Mesendoderm (in vitro differentiated cells): ENCODE data around the gene FAM217A.

ENCODE experiments used
- DNase-seq: peaks from one replicate; pipeline ENCODE4 v3.0.0; 2013
- H2AK5ac ChIP-seq: 2 replicates; pipeline ENCODE4 v1.6.1; 2013; ENCODE audit warnings: low read length, inconsistent platforms
- H2BK120ac ChIP-seq: 2 replicates; pipeline ENCODE4 v1.6.1; 2013; ENCODE audit warnings: low read depth, mild to moderate bottlenecking, low read length, moderate library complexity, mixed read lengths
- H2BK15ac ChIP-seq: replicated peaks from 2 replicates; pipeline ENCODE4 v1.6.1; 2013; ENCODE audit warnings: low read depth, mild to moderate bottlenecking, moderate library complexity
- H2BK5ac ChIP-seq: 2 replicates; pipeline ENCODE4 v1.6.1; 2013; ENCODE audit warnings: low read length, inconsistent platforms
- H3K18ac ChIP-seq: 2 replicates; pipeline ENCODE4 v1.6.1; 2013; ENCODE audit warnings: mild to moderate bottlenecking, low read length, mixed read lengths
- H3K23ac ChIP-seq: one replicate; pipeline ENCODE4 v1.6.1; 2013; ENCODE audit warnings: low read length
- H3K27ac ChIP-seq: 2 replicates; pipeline ENCODE4 v1.5.1; 2013; ENCODE audit warnings: low read depth, mild to moderate bottlenecking, inconsistent platforms, low read length, moderate library complexity
- H3K27me3 ChIP-seq: 2 replicates; pipeline ENCODE4 v1.6.1; 2013; ENCODE audit warnings: low read length, control low read depth, mild to moderate bottlenecking, inconsistent platforms; ENCODE audit not compliant: insufficient read depth, poor library complexity
- H3K36me3 ChIP-seq: 2 replicates; pipeline ENCODE4 v1.6.1; 2013; ENCODE audit warnings: low read length, inconsistent platforms; ENCODE audit not compliant: control insufficient read depth, insufficient read depth
- H3K4ac ChIP-seq: one replicate; pipeline ENCODE4 v1.6.1; 2013; ENCODE audit warnings: low read depth, mild to moderate bottlenecking, low read length, moderate library complexity
- H3K4me1 ChIP-seq: 2 replicates; pipeline ENCODE4 v1.6.1; 2013; ENCODE audit warnings: low read depth, low read length, inconsistent platforms; ENCODE audit not compliant: control insufficient read depth
- H3K4me2 ChIP-seq: 2 replicates; pipeline ENCODE4 v1.6.1; 2013; ENCODE audit warnings: low read length
- H3K4me3 ChIP-seq: 2 replicates; pipeline ENCODE4 v1.5.1; 2013; ENCODE audit warnings: mild to moderate bottlenecking, low read length
- H3K56ac ChIP-seq: one replicate; pipeline ENCODE4 v1.6.1; 2013; ENCODE audit warnings: low read length
- H3K79me1 ChIP-seq: 2 replicates; pipeline ENCODE4 v1.6.1; 2013; ENCODE audit warnings: low read length, inconsistent platforms
- H3K79me2 ChIP-seq: 2 replicates; pipeline ENCODE4 v1.6.1; 2013; ENCODE audit warnings: mild to moderate bottlenecking, low read length; ENCODE audit not compliant: control insufficient read depth, insufficient read depth
- H3K9ac ChIP-seq: 2 replicates; pipeline ENCODE4 v1.6.1; 2013; ENCODE audit warnings: low read length, inconsistent platforms
- H4K5ac ChIP-seq: one replicate; pipeline ENCODE4 v1.6.1; 2013; ENCODE audit warnings: low read length
- H4K8ac ChIP-seq: one replicate; pipeline ENCODE4 v1.6.1; 2013; ENCODE audit warnings: low read depth, mild to moderate bottlenecking, control low read depth, low read length, moderate library complexity
- WGBS: extraction: QIAGEN DNeasy Blood & Tissue Kit; methylation state at CpG from one replicate; pipeline ENCODE4 v1.1.7; 2013; ENCODE audit warnings: low lambda C conversion rate, missing lambda C conversion rate; ENCODE audit not compliant: insufficient coverage; ENCODE audit errors: extremely low coverage; 5-methylcytosine and 5-hydroxymethylcytosine counted together

Gene FAM217A

GRCh38 chr6:4074478-4075235 lies 4.3 kb downstream of the FAM217A start:
- no peak overlapping the region for H3K56ac ChIP-seq
- H2BK5ac ChIP-seq: no peak overlapping the region
- no peak overlapping the region for H2AK5ac ChIP-seq
- H3K9ac ChIP-seq: no peak overlapping the region
- H3K27ac ChIP-seq: no peak overlapping the region
- H4K8ac ChIP-seq: no peak overlapping the region
- H3K27me3 ChIP-seq: no peaks in the 10 kb centered on the region
- H2BK120ac ChIP-seq: no peak overlapping the region
- H3K4me3 ChIP-seq: no peak overlapping the region
- H3K23ac ChIP-seq: no peak overlapping the region
- no peak overlapping the region for H3K4me2 ChIP-seq
- no peaks in the 10 kb centered on the region for H3K79me2 ChIP-seq
- H3K4ac ChIP-seq: no peak overlapping the region
- no peaks in the 10 kb centered on the region for H3K79me1 ChIP-seq
- no peaks in the 10 kb centered on the region for H3K36me3 ChIP-seq
- H2BK15ac ChIP-seq: no peak overlapping the region
- H3K4me1 ChIP-seq: no peaks in the 10 kb centered on the region
- H3K18ac ChIP-seq: no peak overlapping the region
- H4K5ac ChIP-seq: no peak overlapping the region
- WGBS: no CpG with 5 or more reads among the region's 6 CpGs
- no peak for DNase-seq

GRCh38 chr6:4071330-4071729 lies 7.6 kb downstream of the FAM217A start:
- Histone ChIP-seq H3K27me3 (no peaks in the 10 kb centered on the region), H4K5ac (no peak overlapping the region), H3K36me3 (no peaks in the 10 kb centered on the region), H3K27ac (no peak overlapping the region), H3K4me3 (no peak overlapping the region), H3K79me2 (no peaks in the 10 kb centered on the region), H3K56ac (no peak overlapping the region), H2AK5ac (no peak overlapping the region), H2BK5ac (no peak overlapping the region), H3K23ac (no peak overlapping the region), H2BK15ac (no peak overlapping the region), H3K4ac (no peak overlapping the region), H3K4me1 (no peaks in the 10 kb centered on the region), H3K4me2 (no peak overlapping the region), H3K18ac (no peak overlapping the region), H4K8ac (no peak overlapping the region), H3K79me1 (no peaks in the 10 kb centered on the region), H2BK120ac (no peak overlapping the region), H3K9ac (no peak overlapping the region)
- DNase-seq: no peak
- WGBS: no CpG with 5 or more reads among the region's 4 CpGs

- H3K56ac ChIP-seq: no peak overlapping the region
- H3K23ac ChIP-seq: no peak overlapping the region
- WGBS: no CpG with 5 or more reads among the region's 6 CpGs
- H3K79me2 ChIP-seq: no peaks in the 10 kb centered on the region
- H2BK15ac ChIP-seq: no peak overlapping the region
- DNase-seq: no peak
- no peak overlapping the region for H3K4ac ChIP-seq
- H4K5ac ChIP-seq: no peak overlapping the region
- no peak overlapping the region for H3K4me2 ChIP-seq
- no peak overlapping the region for H3K9ac ChIP-seq
- H3K27ac ChIP-seq: no peak overlapping the region
- H3K79me1 ChIP-seq: no peaks in the 10 kb centered on the region
- H3K4me3 ChIP-seq: no peak overlapping the region
- H3K27me3 ChIP-seq: no peaks in the 10 kb centered on the region
- H2BK120ac ChIP-seq: no peak overlapping the region
- H2BK5ac ChIP-seq: no peak overlapping the region
- H3K36me3 ChIP-seq: no peaks in the 10 kb centered on the region
- no peak overlapping the region for H2AK5ac ChIP-seq
- H4K8ac ChIP-seq: peak overlapping the region; percentile 13
- H3K4me1 ChIP-seq: no peaks in the 10 kb centered on the region
- H3K18ac ChIP-seq: no peak overlapping the region
Observed at GRCh38 chr6:4069199-4069598, 9.7 kb downstream of the FAM217A start.

- no peak overlapping the region for H2BK120ac ChIP-seq
- H3K79me2 ChIP-seq: no peaks in the 10 kb centered on the region
- no peaks in the 10 kb centered on the region for H3K4me1 ChIP-seq
- no peaks in the 10 kb centered on the region for H3K79me1 ChIP-seq
- H3K27ac ChIP-seq: no peak overlapping the region
- no peak for DNase-seq
- no peak overlapping the region for H2BK15ac ChIP-seq
- no peak overlapping the region for H4K5ac ChIP-seq
- no CpG with 5 or more reads among the region's 1 CpG for WGBS
- H3K18ac ChIP-seq: no peak overlapping the region
- H2BK5ac ChIP-seq: no peak overlapping the region
- no peaks in the 10 kb centered on the region for H3K36me3 ChIP-seq
- H2AK5ac ChIP-seq: no peak overlapping the region
- no peaks in the 10 kb centered on the region for H3K27me3 ChIP-seq
- H3K23ac ChIP-seq: no peak overlapping the region
- H3K56ac ChIP-seq: no peak overlapping the region
- H3K9ac ChIP-seq: no peak overlapping the region
- H3K4me3 ChIP-seq: no peak overlapping the region
- H4K8ac ChIP-seq: no peak overlapping the region
- no peak overlapping the region for H3K4ac ChIP-seq
- H3K4me2 ChIP-seq: no peak overlapping the region
Observed at GRCh38 chr6:4067673-4068072, 11.3 kb downstream of the FAM217A start.

GRCh38 chr6:4066029-4066755 lies 12.7 kb downstream of the FAM217A start:
- Histone ChIP-seq H4K5ac (no peak overlapping the region), H2BK15ac (no peak overlapping the region), H3K4me3 (no peak overlapping the region), H3K4me2 (no peak overlapping the region), H2BK5ac (no peak overlapping the region), H2AK5ac (no peak overlapping the region), H3K4ac (no peak overlapping the region), H3K23ac (no peak overlapping the region), H4K8ac (no peak overlapping the region), H3K79me2 (no peaks in the 10 kb centered on the region), H3K27me3 (no peaks in the 10 kb centered on the region), H3K4me1 (no peaks in the 10 kb centered on the region), H3K79me1 (no peaks in the 10 kb centered on the region), H3K9ac (no peak overlapping the region), H3K56ac (no peak overlapping the region), H3K18ac (no peak overlapping the region), H3K36me3 (peaks cover 1% of the 10 kb centered on the region), H2BK120ac (no peak overlapping the region), H3K27ac (no peak overlapping the region)
- WGBS: no CpG with 5 or more reads among the region's 7 CpGs
- DNase-seq: no peak
